Ascending aorta (tissue), 2 donors: ENCODE results near the gene SYNE3. TPM values are rescaled to one million over a fixed set of nuclear protein-coding genes. Genes with fewer than 3 reads are reported as not detected.

Source experiments
- DNase-seq, 2 donors: peaks; one replicate each; pipeline ENCODE4 v3.0.0-alpha.2; 2019; ENCODE audit warnings: low spot score in 2 of 2
- H3K27ac ChIP-seq, 2 donors: fragments of 200-600 bp; sonication (generic); one replicate each; pipeline ENCODE4 v1.5.1; 2016 to 2017; ENCODE audit warnings: mild to moderate bottlenecking in 1 of 2
- H3K27me3 ChIP-seq: fragments of 200-600 bp; sonication (generic); one replicate; pipeline ENCODE4 v1.5.1; 2017
- H3K36me3 ChIP-seq, 2 donors: fragments of 200-600 bp; sonication (generic); one replicate each; pipeline ENCODE4 v1.5.1; 2016
- H3K4me1 ChIP-seq, 2 donors: fragments of 200-600 bp; sonication (generic); one replicate each; pipeline ENCODE4 v1.5.1; 2016 to 2017; ENCODE audit warnings: mild to moderate bottlenecking in 1 of 2
- H3K4me3 ChIP-seq, 2 donors: fragments of 200-600 bp; sonication (generic); one replicate each; pipeline ENCODE4 v1.5.1; 2016 to 2017; ENCODE audit warnings: mild to moderate bottlenecking in 1 of 2
- H3K9me3 ChIP-seq, 2 donors: fragments of 200-600 bp; sonication (generic); one replicate each; pipeline ENCODE4 v1.5.1; 2016
- intact Hi-C: fragments of 100-400 bp; cut with DNase I; formaldehyde crosslinking; loops from one replicate; pipeline ENCODE4 v1.15.1; 2023
- total RNA-seq: library from RNA; depleted of rRNA; stranded (reverse); fragments of >200 nt; gene quantifications from one replicate; pipeline ENCODE4 v1.1.0, GENCODE V29; 2016
- TF ChIP-seq, protein P1 (sequence below), 3 experiments: fragments of 200-600 bp in 2 of 3; fragments of 450-650 bp in 1 of 3; sonication (generic) in 2 of 3; IDR thresholded peaks; one replicate each; pipeline ENCODE4 v1.5.1; 2016 to 2019; ENCODE audit warnings: antibody characterized with exemption in 3 of 3, mild to moderate bottlenecking in 1 of 3, moderate library complexity in 1 of 3

Gene SYNE3
- total RNA-seq, 1 donor from 2014 or later: 84.1 TPM

DNA sequence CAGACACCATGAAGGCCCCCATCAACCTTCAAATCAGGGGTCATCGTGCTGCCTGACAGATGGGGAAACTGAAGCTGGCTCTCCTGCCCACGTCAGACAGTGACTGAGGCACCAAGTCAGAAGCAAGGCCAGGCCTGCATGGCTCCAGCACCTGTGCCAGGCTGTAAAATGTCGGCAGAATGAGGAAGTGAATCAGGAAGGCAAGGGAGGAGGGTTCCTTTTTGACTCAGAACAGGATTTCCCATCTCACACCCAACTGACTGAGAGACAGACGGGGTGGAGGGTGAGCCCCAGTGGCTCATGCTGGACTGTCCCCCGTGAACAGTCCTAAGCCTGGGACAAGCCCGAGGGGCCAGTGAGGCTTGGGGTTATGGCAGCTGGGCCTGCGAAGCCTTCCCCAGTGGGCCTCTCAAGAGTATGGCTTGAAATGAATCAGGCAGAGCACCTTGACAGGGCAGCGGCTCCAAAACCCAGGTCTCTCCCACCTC is 20.9 kb downstream of the SYNE3 start:
- Histone ChIP-seq H3K9me3 (no peaks in the 10 kb centered on the region), H3K4me3 (no peak overlapping the region), H3K4me1 (peaks cover 13 to 51% of the 10 kb centered on the region in 2 donors), H3K27me3 (no peaks in the 10 kb centered on the region), H3K27ac (peak overlapping the region; percentile 43 to 58), H3K36me3 (peaks cover 0 to 3% of the 10 kb centered on the region in 2 donors)
- DNase-seq: no peak
- intact Hi-C loops: no loop called here
- TF ChIP-seq, protein P1, sequence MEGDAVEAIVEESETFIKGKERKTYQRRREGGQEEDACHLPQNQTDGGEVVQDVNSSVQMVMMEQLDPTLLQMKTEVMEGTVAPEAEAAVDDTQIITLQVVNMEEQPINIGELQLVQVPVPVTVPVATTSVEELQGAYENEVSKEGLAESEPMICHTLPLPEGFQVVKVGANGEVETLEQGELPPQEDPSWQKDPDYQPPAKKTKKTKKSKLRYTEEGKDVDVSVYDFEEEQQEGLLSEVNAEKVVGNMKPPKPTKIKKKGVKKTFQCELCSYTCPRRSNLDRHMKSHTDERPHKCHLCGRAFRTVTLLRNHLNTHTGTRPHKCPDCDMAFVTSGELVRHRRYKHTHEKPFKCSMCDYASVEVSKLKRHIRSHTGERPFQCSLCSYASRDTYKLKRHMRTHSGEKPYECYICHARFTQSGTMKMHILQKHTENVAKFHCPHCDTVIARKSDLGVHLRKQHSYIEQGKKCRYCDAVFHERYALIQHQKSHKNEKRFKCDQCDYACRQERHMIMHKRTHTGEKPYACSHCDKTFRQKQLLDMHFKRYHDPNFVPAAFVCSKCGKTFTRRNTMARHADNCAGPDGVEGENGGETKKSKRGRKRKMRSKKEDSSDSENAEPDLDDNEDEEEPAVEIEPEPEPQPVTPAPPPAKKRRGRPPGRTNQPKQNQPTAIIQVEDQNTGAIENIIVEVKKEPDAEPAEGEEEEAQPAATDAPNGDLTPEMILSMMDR (IDR thresholded peaks at IDR 0.05): no peak

DNA sequence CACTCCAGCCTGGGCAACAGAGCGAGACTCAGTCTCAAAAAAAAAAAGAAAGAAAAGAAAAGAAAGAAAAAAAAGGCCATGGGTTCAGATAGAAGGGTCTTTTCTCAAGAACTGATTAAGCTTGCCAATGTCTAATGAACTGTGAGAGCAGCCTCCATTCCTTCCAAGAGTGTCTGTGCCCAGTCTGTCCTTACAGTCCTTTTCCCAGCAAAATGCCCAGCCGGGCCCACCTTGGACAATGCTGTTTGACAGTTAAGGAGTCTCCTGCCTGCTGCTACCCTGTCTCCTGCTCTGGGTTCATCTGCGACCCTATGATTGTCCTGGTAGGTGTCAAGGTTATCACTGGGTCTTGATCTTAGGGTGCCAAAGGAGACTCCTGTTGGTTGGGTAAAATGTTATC is 21.4 kb downstream of the SYNE3 start:
- Histone ChIP-seq H3K36me3 (no peaks in the 10 kb centered on the region), H3K4me1 (peaks cover 14 to 51% of the 10 kb centered on the region in 2 donors), H3K4me3 (no peak overlapping the region), H3K27me3 (no peaks in the 10 kb centered on the region), H3K9me3 (no peaks in the 10 kb centered on the region), H3K27ac (peak overlapping the region; percentile 43 to 58)
- intact Hi-C loops: no loop called here
- DNase-seq: no peak
- TF ChIP-seq, protein P1 (IDR thresholded peaks at IDR 0.05): no peak

DNA sequence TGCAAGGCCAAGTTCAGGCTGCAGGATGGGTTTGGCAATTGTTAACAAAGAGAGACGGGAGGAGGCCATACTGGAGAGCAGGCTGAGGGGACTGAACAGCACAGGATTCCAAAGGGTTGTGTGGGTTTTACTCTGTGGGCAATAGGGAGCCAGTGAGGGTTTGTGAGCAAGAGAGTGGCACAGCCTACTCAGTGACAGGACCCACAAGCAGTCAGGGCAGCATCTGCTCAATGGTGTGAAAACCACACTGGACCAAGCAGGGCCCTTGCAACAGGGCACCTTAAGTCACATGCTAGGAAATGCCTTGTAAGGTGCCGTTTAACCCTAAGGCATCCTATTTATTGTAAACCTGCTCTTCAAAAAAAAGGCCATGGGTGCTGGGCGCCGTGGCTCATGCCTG is 22.0 kb downstream of the SYNE3 start:
- H3K9me3 ChIP-seq: no peaks in the 10 kb centered on the region
- intact Hi-C loops: no loop called here
- H3K36me3 ChIP-seq: no peaks in the 10 kb centered on the region
- TF ChIP-seq, protein P1 (IDR thresholded peaks at IDR 0.05): no peak
- peaks cover 21 to 55% of the 10 kb centered on the region in 2 donors for H3K4me1 ChIP-seq
- H3K27me3 ChIP-seq: no peaks in the 10 kb centered on the region
- H3K4me3 ChIP-seq: no peak overlapping the region
- H3K27ac ChIP-seq: no peak overlapping the region
- DNase-seq: no peak

DNA sequence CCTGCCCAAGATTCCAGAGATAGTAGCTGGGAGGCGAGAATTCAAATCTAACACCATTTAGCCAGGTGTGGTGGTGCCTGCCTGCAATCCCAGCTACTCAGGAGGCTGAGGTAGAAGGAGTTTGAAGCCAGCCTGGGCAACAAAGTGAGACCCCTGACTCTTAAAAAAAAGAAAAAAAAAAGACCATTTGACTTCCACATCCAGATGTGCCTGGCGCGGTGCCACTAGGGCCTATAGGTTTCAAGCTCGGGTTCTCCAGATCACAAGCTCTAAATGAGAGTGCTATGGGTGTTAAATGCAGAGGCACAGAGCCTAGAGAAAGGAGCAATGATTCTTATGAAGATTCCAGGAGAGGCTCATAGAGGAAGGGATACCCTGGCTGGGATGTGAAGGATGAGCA is 22.5 kb downstream of the SYNE3 start:
- Histone ChIP-seq H3K27me3 (no peaks in the 10 kb centered on the region), H3K4me1 (peaks cover 25 to 57% of the 10 kb centered on the region in 2 donors), H3K4me3 (no peak overlapping the region), H3K36me3 (no peaks in the 10 kb centered on the region), H3K9me3 (no peaks in the 10 kb centered on the region), H3K27ac (no peak overlapping the region)
- intact Hi-C loops: no loop called here
- no peak for DNase-seq
- TF ChIP-seq, protein P1 (IDR thresholded peaks at IDR 0.05): no peak

DNA sequence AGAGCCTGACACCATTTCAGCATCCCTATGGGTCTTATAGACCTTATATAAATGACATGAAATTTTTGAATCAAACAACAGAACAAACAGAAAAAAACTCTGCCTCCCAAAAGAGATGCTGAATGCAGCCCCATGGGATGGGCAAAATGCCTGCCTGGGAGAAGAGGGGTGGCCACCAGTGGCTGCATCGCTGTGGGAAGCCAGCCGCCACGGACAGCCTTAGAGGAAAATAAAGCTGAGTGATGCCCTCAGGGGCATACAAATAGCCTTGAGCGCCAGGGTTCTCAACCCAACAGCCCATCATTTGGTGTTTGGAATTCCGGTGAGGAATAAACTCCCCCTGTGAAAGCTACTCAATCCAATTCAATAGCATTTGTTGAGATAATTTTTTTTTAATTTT is 22.9 kb downstream of the SYNE3 start:
- TF ChIP-seq, protein P1 (IDR thresholded peaks at IDR 0.05): no peak
- H3K4me3 ChIP-seq: no peak overlapping the region
- no peaks in the 10 kb centered on the region for H3K9me3 ChIP-seq
- no peak for DNase-seq
- intact Hi-C loops: no loop called here
- no peak overlapping the region for H3K27ac ChIP-seq
- H3K4me1 ChIP-seq: peaks cover 28 to 55% of the 10 kb centered on the region in 2 donors
- no peaks in the 10 kb centered on the region for H3K27me3 ChIP-seq
- H3K36me3 ChIP-seq: no peaks in the 10 kb centered on the region
